B cell (primary cell): Measurements from ENCODE around the gene MT1M.

Source experiments
- CTCF ChIP-seq: fragments of 200-600 bp; IDR thresholded peaks from one replicate; pipeline ENCODE4 v1.8.0; 2022; ENCODE audit warnings: antibody characterized with exemption, mild to moderate bottlenecking
- EZH2 ChIP-seq: IDR thresholded peaks from 2 replicates; pipeline ENCODE4 v1.6.1; 2012; ENCODE audit warnings: borderline replicate concordance, low read depth, mild to moderate bottlenecking, moderate library complexity, low read length; ENCODE audit not compliant: insufficient read depth, poor library complexity, severe bottlenecking

GRCh38 chr16:56604966-56605365, 27.5 kb upstream of the MT1M start:
- TF ChIP-seq CTCF (no peak), EZH2 (no peak)
